HG02885 (cell line): ENCODE results near the gene GPR158.

Experiments used
- ATAC-seq: cut with Tn5 transposase; IDR thresholded peaks from one replicate; pipeline ENCODE4 v1.9.1; 2021; ENCODE audit warnings: mild to moderate bottlenecking; ENCODE audit not compliant: unreplicated experiment, poor library complexity

Gene GPR158

DNA sequence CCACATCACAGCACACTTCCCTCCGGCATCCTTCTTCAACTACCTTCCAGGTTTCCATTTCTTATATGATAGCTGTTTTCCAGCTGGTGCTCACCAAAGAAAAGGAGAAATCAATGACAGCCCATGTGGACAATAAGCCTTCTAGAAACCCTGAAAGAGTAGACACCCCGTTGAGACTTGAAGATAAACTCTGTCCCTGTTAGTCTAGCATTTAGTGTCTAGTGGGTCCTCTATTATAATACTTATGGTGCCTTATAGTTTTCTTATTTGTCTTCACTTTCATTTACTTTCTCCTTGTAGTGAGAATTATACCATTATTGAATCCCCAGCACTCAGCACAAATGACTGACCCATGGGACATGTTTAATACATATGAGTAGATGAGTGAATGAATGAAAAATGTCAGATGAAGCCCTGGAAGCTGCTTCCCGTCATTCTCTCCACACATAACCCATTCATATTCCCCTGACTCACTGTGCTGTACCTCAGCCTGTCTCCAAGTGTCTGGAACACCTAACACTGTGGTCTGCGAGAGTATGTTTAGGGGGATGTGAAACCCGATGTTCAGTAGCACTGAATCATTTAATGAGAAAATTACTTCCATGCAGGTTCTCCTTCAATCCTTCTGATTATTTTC lies 377.6 kb downstream of the GPR158 start:
- ATAC-seq: no peak

DNA sequence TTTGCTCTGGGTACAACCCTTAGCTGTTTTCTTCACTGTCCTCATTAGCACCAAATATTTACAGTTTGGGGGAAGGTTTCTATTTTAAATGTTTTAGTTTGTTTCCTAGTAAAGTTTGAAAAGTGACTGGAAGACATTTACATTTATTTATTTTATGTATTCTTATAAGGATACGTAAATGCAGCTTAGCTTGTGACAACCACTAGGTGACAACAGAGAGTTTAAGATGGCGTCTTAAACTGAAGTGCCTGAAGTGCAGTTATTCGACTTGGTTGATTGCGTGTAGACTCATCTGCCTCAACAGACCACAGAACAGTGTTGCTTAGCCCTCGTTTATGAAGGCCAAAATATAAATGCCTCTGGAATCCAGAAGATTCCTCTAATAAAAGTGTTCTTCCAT lies 381.1 kb downstream of the GPR158 start:
- ATAC-seq: no peak

DNA sequence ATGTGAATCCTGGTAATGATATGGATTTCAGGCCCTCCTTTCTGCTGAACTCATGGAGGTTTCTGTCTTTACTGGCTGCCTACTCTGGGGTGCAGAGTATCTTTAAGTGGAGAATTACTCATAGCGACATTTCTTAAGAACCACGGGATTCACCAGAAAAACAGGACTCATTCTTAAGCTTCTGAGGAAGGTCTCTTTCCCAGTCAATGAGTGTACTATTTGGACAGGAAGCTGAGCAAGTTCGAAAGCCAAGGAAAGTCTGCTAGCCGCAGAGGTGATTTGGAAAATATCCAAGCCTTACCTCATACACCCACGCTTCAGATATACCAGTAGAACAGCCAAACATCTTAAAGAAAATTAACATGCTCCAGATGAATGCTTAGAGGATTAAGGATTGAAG lies 381.7 kb downstream of the GPR158 start:
- ATAC-seq: no peak

DNA sequence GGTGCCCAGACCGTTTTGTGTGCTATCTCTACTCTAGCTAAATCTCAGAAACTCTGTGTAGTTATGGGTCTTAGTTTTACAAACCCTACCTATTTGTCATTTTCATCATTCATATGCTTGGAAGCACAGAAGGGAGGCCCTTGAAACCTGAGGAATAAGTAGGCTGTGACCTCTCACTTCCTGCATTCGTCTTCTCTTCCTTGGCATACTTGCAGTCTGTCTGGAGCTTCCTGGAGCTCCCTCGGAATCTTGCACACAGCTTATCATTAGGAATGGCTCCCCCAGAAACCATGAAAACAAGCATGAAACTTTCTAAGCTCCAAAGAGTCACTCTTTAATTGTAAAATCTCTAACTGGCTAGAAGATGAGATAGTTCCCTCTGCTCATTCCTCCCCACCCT lies 382.3 kb downstream of the GPR158 start:
- ATAC-seq: no peak

DNA sequence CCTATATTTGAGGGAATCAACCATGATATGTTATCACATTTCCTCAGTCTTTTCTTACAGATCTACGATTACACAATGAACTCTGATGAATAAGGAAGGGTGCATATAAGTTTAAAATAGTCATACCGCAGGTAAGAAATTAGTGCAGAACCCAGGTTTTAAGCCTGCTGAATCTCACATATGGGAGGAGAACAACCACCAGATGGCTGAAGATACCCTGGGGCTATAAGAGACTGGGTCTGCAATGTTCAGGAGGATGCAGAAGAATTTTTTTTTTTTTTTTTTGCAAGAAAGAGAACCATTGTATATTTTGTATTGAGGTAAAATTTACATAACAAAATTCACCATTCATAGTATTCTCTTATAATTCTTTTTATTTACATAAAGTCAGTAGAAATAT lies 387.0 kb downstream of the GPR158 start:
- ATAC-seq: no peak

DNA sequence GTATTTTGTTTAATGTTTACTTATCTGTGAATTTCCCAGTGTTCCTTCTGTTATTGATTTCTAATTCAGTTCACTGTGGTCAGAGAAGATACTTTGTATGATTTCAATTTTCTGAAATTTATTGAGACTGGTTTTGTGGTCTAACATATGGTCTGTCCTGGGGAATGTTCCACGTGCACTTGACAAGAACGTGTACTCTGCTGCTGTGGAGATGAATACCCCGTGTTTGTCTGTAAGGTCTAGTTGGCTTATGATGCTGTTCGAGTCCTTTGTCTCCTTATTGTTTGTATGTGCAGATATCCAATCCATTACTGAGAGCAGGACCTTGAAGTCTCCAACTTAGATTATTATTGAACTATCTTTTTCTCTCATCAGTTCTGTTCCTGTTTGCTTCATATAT lies 387.7 kb downstream of the GPR158 start:
- no peak for ATAC-seq

DNA sequence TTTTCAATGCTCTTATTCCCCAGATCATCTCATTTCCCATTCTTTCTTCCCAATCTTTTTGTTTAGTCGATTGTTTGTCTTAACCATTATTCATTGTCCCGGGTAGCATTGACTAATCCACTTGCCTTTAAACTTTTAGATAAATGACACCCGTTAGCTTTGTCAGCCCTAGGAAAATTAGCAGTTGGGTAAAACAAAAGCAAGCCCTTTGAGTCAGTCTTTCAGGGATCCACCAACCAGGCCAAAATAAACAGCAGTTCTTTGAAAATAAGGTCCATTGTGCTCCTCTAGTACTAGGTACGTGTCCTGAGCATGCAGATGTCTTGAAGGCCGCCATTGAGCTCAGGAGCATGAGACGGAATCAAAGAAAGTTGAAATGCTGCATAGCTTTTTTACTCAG lies 389.6 kb downstream of the GPR158 start:
- no peak for ATAC-seq

DNA sequence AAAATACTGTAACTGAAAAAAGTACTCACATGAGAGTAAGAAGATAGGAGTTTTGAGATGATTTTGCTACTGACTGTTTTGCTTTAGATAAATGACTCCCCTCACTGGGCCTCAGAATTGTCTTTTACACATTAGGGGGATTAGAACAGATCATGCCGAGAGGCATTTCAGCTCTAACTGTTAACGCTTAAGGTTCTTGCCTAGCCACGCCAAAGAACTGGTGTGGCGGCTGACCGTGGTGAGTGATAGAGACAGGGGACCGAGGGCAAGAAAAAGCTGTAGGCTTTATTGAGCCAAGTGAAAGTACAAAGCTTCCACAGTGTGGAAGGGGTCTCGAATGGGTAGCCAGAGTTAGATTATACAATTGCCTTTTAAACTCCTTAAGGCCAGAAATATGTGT lies 390.8 kb downstream of the GPR158 start:
- ATAC-seq: no peak

DNA sequence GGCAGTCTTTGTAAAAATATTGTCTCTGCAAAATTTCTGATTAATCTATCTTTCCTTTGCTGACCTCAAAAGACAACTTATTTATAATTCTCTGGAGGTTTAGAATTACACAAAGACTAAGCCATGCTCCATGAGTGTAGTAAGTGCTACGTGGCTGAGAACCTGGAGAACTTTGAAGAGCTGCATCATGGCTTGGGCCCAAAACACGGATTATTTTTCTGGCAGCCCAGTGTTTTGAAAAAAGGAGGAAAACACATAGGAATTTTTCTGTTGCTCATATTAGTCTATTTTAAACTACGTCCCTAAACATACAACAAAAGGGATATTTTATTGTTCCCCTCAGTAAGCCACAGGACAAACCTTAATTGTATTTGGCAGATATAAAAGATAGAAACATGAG lies 398.5 kb downstream of the GPR158 start:
- ATAC-seq: no peak

DNA sequence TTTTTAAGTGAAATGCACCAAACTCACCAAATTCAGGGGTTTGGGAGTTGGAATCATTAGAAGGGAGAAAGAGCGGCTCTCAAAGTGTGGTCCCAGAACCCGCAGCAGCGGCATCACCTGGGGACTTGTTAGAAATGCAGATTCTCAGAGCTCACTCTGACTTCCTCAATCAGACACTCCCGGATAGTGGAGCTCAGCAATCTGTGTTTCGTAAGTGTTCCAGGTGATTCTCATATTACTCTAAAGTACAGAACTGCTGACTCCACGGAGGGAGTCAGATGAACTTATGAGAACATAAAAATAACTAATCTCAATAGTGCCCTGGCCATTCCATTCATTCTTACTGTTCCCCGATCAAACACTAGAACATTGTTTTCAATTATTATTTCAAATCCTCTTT lies 400.5 kb downstream of the GPR158 start:
- ATAC-seq: no peak

DNA sequence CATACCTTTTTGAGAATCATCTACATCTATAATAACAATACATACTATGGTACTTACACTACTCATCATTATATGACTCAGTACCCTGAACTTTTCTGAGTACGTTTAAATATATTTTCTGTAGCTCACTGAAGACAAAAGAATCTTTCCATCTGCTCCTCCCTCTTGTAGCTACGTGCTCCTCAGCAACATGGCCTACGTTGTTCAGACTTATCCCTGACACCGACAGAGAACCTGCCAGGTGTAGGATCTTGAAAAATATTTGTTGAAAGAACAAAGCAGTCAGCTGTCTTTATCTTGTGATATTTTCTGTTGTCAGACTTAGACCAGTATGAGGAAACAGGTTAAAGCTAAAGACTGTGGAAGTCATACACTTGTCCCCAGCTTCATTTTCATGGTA lies 403.3 kb downstream of the GPR158 start:
- no peak for ATAC-seq

DNA sequence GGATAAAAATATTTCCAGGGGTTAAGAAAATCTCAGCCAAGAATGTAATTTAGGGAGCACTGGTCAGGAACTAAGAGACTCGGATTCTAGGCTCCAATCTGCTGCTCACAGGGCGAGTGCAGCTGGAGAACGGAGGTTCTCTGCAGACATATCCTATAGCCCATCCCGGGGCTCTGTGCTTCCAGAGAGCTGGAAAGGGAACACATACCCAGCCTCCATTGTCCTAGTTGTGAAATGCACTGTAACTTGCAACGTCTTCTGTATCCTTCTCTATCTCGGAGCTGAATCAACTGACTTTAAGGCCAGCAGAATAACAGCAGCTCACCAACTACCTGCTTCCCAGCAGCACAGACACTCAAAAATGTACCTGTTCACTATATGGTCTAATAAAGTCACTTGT lies 408.2 kb downstream of the GPR158 start:
- no peak for ATAC-seq

DNA sequence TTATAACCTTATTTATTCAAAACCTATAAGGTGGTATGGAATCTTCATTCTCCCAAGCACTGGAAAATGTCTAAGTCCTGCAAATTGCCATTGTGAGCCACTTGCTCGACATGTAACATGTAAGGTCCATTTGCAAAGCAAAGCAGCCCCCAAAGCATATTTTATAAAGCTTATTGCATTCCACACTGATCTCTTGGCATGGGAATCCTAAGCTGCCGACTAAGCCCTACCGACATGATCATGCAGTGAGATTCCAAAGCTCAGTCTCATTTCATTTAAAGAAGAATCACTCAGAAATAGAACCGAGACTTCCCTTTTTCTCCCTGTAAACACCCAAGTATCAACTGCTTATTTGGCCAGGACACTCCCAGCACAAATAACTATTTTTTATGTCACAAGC lies 425.9 kb downstream of the GPR158 start:
- ATAC-seq: no peak

DNA sequence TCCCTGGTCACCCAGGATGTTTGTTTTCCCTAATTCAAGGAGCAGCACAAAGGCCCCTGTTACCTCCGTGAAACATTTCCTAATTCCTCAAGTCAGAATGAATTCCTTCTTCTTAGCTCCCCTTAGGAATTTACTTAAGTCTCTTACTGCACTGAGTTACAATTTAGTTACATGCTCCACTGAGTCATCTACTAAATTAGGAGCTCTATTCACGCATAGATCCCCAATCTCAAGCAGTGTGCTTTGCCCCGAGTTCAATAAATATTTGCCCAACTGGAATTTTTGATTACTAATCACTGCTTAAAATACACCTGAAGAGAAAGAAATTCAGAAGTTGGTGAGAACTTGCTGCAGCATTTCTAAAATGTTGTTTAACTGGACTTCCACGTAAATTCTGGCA lies 429.8 kb downstream of the GPR158 start:
- ATAC-seq: no peak

DNA sequence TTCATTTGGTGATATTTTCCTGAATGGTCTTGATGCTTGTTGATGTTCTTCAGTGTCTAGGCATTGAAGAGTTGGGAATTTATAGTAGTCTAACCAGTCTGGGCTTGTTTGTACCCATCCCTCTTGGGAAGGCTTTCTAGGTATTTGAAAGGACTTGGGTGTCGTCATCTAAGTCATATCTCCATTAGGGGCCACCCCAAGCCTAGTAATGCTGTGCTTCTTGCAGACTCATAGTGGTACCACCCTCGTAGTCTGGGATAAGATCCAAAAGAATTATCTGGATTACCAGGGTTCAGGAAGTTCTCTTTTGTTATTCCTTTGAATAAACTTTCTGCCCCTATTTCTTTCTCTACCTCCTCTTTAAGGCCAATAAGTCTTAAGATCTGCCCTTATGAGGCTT lies 439.9 kb downstream of the GPR158 start:
- ATAC-seq: no peak

DNA sequence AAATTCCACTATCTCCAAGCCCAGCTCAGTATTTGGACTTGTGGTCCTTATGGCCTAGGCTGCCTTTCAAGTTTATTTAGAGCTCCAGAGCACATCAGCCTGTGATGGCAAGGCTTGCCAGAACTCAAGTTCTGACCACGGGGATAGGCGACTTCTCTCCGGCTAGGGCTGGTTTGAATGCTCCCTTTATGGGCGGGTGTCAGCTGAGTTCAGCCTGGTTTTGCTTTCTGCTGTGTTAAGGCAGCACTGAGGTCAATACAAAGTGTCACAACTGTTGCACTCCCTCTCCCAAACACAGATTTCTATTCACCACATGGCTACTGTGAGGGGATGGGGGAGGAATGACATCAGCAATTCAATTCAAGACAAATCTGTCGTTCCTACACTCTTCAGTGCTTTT lies 441.1 kb downstream of the GPR158 start:
- no peak for ATAC-seq

DNA sequence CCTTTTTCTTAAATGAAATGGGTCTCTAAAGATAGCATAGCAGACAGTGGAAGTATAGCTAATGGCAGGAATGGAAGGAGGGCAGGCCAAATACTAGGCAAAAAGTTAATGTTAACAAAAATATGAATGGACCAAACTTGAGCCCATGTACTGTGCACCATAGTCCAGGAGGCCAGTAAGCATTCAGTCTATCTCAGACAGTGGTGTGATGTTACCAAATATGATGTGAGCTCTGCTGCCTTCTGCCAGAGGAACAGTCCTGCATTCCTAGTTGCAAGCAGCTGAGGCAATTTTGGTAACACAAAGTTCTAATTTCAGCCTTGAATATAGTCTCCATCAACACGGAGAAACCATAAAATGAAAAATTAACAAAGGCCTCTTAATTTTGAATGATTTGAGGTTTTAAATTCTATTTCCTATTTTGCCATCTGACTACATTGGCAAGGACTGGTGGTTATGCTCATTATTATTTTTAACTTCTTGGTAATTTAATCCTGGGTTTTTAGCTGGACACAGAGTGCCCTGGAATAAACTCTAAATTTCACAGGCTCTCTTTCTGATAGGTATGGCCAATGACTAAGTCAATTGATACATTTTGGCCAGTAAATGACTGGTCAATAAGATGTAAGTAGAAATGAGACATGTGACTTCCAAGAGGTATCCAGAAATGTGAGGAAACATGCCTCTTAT lies 442.2 kb downstream of the GPR158 start:
- no peak for ATAC-seq

DNA sequence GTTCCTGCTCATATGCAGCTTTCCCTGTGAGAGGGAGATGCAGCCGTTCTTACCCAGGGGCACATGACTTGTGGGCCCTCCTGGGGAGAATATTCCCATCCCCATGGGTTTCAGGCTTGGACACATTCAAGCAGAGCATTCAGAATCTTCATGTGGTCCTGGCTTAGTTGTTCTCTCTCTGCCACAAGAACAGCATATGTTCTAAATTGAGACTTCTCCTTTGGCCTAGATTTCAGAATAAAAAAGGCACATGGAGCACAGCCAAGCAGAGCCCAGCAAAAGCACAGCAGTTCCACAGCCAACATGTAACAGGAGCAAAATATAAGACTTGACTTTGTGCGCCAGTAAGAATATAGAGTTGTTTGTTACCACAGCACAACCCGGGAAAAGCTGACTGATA lies 452.8 kb downstream of the GPR158 start:
- no peak for ATAC-seq

DNA sequence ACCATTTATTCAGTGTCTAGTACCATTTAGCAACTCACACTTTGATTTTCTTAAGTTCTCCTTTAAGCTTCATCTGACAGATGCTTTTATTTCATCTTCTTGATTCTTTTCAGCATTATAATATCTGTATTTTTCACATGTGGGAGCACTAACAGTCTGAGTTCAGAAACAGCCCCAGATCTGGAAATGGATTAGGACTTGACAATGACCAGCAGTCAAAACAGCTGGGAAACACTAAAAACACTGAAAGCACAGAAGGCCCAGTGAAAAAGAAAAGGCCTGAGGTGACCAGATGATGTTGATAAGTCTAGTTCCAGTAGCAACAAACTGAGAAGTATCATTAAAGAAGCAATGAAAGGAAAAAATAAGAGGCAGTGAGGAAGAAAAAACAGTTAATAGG lies 454.5 kb downstream of the GPR158 start:
- no peak for ATAC-seq

DNA sequence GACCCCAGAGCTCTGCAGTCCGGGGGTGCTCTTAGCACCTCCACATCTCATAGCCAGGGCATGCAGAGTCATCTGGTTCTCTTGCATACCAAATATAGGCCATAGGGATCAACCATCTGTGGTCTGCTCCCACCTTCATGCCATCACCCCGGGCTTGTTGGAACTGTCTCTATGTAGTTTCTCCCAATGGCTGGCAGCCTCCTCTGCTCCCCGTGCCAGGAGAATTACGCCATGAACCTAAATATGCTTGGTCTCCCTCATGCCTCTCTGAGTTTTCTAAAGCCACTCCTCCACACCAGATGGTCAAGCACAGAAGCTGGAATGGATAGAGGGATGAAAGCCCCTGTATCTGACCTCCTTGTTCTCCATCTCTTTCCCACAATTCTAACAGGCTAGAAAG lies 456.7 kb downstream of the GPR158 start:
- ATAC-seq: no peak

DNA sequence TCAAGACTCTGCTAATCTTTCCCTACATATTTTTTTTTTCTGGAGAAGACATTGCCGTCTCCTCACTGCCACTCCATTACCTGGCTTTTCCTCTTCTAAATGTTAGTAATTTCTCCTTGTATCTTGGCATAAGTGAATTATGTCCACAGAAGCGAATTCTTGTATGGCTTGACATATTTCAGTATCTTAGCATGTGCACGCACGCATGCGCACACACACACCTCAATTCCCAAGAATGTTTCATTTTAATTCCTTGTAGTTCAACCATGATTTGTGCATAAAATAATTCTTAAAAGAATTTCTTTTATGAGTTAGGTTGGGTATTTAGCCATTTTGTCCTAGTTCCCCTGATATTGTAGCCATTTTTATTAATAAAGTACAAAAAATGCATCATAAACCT lies 458.0 kb downstream of the GPR158 start:
- no peak for ATAC-seq

DNA sequence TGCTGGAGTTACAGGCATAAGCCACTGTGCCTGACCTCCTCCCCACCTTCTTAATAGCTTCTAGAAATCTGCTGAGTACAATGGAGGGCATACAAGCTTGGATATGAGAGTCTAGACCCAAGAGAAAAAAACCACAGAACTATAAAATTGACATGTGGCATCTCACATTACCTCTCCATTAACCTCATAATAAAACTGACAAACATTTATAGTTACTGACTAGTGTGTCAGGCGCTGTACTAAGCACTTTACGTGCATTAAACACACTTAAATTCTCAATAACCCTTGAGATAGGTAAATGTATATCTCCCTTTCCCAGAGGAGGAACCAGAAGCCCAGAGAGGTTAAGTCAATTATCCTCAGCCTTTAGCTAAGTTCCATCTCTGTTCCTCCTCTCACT lies 458.7 kb downstream of the GPR158 start:
- no peak for ATAC-seq
